Brain pericyte (primary cell): ENCODE results near the gene HIC1.

Experiments used
- DNase-seq: peaks from one replicate; pipeline ENCODE4 v3.0.0-alpha.2; 2012; ENCODE audit warnings: low read depth, low spot score

The HIC1 gene

GRCh38 chr17:2102931-2103809 lies 48.3 kb downstream of the HIC1 start:
- DNase-seq: no peak

GRCh38 chr17:2105663-2106062 lies 50.8 kb downstream of the HIC1 start:
- DNase-seq: no peak

DNA sequence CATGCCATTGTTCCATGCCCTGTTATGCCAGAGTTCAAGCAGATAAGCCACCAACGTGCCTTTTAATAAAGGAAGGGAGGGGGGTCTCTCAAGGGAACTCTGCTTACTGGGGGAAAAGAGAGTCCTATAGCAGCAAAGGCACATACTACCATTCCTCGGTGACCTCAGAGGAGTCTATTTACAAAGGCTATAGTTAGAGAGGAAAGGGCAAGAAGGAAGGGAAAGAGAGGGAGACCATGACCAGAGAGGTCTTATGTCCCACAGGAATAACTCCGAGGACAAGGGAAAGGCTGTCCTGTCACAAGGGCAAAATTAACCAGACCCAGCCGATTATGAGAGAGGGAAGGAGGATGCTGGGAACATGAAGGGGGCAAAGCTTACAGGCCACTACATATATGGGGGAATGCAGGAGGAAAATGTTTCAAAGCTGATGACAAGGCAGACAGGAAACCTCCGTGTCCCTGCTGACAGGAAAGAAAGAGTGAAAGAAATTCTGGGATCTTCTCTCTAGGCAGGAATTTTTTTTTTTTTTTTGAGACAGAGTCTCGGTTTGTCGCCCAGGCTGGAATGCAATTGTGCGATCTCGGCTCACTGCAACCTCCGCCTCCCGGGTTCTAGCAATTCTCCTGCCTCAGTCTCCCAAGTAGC lies 51.5 kb downstream of the HIC1 start:
- DNase-seq: no peak

DNA sequence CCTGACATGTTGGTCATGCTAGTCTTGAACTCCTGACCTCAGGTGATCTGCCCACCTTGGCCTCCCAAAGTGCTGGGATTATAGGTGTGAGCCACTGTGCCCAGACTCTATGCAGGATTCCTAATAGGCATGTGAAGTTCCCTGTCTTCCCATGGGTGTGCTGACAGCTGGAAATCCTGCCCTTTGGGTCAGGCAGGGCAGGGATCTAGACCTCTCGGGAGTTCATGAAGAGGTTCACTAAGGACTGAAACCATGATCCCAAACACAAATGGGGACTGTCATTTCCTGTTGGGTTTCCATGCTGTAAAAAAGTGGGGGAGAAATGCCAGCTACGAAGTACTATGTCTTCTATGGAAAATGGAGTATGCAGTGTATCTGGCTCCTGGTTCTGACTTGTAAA lies 52.1 kb downstream of the HIC1 start:
- no peak for DNase-seq

DNA sequence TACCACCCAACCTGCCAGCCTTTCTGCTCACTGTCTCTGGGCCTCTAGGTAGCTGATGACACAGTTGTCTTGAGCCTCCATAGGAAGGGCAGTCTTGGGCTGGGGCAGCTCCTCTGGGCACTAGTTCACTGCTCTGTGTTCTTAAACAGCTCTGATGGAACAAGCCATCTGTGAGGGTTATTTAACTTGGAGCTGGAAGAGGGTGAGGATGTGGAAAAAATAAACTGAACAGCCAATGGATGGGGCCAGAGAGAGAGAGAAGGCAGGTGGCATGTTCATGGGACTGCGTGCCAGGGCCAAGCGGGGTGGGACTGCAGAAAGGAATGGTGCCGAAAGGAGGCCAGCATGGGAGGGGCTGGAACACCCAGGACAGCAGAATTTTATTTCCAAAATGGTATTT lies 52.6 kb downstream of the HIC1 start:
- DNase-seq: no peak

DNA sequence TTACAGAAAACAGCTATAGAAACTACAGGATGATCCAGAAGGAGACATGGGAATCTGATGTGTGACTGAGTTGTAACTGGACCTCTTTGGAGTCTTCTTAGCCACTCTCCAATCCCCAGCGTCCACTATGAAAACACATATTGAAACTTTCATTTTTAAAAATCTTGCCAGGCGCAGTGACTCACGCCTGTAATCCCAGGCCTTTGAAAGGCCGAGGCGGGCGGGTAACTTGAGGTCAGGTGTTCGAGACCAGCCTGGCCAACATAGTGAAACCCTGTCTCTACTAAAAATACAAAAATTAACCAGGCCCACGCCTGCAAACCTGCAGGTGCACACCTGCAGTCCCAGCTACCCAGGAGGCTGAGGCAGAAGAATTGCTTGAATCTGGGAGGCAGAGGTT lies 53.3 kb downstream of the HIC1 start:
- DNase-seq: no peak

DNA sequence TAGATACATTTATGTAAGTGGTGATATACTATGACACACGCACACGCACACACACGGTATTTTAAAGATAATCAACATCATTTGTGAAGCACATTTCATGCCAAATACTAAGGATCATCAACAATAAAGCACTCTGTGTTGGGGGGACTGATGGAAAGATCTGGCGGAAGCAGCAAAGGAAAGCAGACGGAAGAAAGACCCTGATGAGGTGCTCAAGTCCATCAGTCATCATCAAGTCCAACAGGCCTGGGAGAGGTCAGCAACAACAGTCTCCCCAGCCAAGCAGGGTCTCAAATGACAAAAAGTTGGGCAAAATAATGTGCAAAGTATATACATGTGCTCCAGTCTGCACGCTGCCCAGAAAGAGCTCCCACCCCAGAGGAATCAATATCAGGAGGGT lies 55.5 kb downstream of the HIC1 start:
- DNase-seq: no peak

GRCh38 chr17:2111691-2112090 lies 56.8 kb downstream of the HIC1 start:
- DNase-seq: no peak
